NCI-H2171 treated with DMSO at 0.1 percent for 48 hours (cell line): Measurements from ENCODE around the gene FEM1A.
"Not testable (repeated sequence)": the region's sequence is repeated elsewhere in the genome, so short reads cannot be mapped to it uniquely, and the experiment has no call there.

Experiments
- DNase-seq: peaks from one replicate; lab custom pipeline; 2025; lab: John Stamatoyannopoulos, UW

FEM1A gene

GRCh38 chr19:4773047-4773640 is 18.4 kb upstream of the FEM1A start:
- DNase-seq, result no peak

DNA sequence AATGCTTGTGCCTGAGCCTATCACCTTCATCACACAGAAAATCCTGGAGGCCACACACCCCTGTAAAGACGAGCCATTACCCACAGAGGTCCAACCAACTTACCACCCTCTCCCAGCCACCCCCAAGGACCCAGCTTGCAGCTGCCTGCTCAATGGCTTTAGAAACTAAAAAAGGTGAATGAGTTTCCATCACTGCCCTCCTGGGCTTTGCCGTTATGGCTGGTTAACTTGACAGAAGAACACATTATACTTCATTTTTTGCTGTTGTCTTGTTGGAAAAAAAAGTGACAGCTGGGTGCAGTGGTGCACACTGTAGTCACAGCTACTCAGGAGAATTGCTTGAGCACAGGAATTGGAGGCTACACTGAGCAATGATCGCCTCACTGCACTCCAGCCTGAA is 17.4 kb upstream of the FEM1A start:
- peak; percentile 83 for DNase-seq

- no peak for DNase-seq
Observed at GRCh38 chr19:4775627-4776152, 15.8 kb upstream of the FEM1A start.

- DNase-seq, result no peak
Observed at GRCh38 chr19:4776436-4777211, 14.9 kb upstream of the FEM1A start.

DNA sequence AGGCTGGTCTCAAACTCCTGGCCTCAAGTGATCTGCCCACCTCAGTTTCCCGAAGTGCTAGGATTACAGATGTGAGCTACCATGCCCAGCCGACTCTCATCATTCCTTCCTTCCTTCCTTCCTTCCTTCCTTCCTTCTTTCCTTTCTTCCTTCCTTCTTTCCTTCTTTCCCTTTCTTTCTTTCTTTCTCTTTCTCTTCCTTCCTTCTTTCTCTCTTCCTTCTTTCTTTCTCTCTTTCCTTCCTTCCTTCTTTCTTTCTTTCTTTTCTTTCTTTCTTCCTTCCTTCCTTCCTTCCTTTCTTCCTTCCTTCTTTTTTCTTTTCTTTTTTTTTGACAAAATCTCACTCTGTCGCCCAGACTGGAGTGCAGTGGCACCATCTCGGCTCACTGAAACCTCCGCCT is 13.4 kb upstream of the FEM1A start:
- not testable (repeated sequence) for DNase-seq

- DNase-seq, result no peak
Observed at GRCh38 chr19:4780860-4781259, 10.7 kb upstream of the FEM1A start.

DNA sequence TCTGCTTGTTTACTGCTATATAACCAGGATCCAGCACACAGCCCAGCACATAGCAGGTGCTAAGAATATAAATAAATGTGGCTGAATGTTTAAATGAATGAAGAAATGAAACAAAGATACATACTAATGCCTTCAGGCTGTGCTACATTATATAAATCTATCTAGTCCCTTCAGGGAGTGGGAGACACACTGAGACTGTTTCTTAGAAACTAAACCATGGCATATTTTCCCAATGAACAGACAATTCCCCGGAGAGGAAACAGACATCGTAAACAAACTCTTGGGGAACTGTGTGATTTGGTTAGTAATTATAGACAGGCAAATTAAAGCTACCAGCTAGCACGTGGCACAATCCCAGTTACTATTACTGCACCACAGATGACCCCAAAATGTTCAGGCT is 9.7 kb upstream of the FEM1A start:
- peak; percentile 61 for DNase-seq

DNA sequence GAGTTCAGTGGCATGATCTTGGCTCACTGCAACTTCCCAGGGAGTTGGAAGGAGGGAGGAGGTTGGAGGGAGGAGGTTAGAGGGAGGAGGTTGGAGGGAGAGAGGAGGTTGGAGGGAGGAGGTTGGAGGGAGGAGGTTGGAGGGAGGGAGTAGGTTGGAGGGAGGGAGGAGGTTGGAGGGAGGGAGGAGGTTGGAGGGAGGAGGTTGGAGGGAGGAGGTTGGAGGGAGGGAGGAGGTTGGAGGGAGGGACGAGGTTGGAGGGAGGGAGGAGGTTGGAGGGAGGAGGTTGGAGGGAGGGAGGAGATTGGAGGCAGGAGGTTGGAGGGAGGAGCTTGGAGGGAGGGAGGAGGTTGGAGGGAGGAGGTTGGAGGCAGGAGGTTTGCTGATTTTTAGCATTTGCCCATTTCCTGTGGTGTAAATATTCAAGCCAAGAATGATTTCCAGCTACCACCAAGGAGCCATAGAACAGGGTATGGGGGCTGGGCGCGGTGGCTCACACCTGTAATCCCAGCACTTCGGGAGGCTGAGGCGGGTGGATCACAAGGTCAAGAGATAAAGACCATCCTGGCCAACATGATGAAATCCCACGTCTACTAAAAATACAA is 5.0 kb upstream of the FEM1A start:
- DNase-seq, result not testable (repeated sequence)

DNA sequence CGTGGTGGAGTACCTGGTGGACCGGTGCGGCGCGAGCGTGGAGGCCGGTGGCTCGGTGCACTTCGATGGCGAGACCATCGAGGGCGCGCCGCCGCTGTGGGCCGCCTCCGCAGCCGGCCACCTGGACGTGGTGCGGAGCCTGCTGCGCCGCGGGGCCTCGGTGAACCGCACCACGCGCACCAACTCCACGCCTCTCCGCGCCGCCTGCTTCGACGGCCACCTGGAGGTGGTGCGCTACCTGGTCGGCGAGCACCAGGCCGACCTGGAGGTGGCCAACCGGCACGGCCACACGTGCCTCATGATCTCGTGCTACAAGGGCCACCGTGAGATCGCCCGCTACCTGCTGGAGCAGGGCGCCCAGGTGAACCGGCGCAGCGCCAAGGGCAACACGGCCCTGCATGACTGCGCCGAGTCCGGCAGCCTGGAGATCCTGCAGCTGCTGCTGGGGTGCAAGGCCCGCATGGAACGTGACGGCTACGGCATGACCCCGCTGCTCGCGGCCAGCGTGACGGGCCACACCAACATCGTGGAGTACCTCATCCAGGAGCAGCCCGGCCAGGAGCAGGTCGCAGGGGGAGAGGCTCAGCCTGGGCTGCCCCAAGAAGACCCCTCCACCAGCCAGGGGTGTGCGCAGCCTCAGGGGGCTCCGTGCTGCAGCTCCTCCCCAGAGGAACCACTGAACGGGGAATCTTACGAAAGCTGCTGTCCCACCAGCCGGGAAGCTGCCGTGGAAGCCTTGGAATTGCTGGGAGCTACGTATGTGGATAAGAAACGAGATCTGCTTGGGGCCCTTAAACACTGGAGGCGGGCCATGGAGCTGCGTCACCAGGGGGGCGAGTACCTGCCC is 708 bp downstream of the FEM1A start:
- DNase-seq, result not testable (repeated sequence)

DNA sequence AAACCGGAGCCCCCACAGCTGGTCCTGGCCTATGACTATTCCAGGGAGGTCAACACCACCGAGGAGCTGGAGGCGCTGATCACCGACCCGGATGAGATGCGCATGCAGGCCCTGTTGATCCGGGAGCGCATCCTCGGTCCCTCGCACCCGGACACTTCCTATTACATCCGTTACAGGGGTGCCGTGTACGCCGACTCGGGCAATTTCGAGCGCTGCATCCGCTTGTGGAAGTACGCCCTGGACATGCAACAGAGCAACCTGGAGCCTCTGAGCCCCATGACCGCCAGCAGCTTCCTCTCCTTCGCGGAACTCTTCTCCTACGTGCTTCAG is 1.3 kb downstream of the FEM1A start:
- DNase-seq, result not testable (repeated sequence)

- DNase-seq, result not testable (repeated sequence)
Observed at GRCh38 chr19:4793278-4793677, 1.7 kb downstream of the FEM1A start.

DNA sequence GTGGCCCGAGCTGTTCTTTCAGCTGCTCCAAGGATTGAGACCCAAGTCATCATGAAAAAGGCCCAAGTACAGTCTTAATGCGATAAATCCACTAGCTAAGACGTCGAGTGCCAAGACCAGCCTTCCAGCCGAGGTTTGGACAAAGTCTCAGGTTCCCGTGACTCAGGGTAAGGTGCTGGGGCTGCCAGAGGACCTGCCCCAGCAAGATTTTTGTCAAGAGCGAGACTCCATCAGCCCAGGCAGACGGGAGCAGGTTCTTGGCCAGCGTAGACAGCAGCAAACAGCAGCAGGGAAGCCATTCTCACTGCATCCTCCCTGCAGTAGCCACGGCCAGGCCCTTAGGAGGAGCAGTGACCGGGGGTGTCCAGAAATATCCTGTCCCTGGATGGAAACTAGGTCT is 3.4 kb downstream of the FEM1A start:
- no peak for DNase-seq

DNA sequence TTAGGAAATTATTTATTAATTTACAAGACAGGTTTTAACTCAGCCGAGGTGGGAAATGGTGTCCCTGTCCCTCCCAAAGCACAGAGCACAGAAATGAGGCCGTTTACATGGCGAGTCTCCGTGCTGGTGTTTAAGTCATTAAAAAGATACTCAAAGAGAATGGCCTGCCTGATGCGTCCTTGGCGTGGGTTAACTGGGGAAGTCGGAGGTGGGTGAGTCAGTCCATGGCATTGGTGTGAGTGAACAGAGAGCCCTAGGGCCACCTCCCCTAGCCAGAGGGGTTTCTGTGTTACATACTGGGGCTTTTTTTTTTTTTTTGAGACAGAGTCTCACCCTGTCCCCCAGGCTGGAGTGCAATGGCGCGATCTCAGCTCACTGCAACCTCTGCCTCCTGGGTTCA is 3.9 kb downstream of the FEM1A start:
- no peak for DNase-seq

DNA sequence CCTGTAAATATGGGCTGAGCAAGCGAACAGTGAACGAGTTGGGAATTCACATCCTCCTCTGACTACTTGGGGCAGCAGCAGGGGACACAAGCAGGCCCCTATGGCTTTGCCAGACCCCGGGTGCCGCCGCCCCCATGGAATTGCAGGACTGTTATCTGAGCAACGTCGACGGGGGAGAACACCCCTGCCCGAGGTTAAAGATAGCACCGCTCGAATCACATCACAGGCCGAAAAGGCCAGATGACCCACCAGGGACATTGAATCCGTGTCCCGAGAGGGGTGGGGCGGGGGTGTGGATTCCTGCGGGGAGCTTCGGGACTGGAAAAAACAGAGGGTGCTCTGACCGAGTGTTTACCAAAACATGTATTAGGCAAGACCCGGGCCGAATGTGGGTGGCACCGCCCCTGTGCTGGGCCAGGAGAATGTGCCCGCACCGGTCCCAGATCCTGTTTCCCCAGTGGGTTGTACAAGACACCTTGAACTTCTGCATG is 9.1 kb downstream of the FEM1A start:
- no peak for DNase-seq

- DNase-seq, result no peak
Observed at GRCh38 chr19:4801085-4801619, 9.6 kb downstream of the FEM1A start.

DNA sequence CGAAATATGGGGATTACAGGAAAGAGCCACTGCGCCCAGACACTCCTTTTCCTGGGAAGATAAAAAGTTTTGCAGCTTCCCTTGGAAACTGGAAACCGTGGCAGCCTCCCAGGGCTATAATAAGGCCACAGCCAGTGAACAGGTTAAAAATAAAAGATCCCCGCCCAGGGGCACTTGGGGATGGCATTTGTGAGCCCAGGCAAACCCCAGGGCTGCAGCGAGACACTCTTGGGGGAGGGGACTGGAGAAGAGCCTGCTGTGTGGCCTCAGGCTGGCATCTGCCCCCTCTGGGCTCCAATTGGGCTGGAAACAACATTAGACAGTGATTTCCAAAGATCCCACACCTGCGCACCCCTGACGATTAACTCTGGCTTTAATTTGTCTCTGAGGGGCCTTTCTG is 11.2 kb downstream of the FEM1A start:
- DNase-seq, result no peak

DNA sequence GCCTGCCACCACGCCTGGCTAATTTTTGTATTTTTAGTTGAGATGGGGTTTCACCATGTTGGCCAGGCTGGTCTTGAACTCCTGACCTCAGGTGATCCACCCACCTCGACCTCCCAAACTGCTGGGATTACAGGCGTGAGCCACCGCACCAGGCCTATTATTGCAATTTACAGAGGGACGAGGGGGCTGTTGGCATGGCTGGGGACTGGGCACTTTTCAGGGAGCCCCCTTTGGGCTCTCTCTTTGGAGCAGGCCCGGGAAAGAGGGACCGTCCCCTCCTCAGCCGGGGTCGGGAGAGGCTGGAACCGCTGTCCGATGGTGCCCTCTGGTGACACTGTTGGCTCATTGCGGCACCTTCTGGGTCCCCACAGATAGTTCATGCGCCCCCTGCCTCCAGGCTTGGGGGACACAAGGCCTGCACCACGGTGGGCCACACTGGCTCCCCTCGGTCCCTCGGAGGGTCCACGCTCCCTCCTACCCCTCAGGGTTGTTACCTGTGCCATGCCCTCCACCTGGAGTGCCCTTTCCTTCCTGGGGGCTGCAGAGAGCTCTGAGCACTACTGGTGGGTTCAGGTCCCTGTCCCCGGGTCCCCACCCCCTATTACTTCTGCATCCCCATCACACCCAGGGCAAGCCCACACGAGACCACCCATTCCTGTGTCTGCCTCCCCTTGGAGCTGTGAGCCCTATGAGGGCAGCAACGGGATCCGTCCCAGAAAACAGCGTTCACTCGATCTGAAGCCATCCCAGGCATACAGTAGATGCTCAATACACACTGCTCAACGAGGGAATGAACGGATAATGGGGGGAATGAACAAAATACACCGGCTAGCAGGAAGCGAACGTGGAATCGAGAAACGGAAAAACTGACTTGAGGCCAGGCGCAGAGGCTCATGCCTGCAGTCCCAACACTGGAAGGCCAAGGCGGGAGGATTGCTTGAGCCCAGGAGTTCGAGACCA is 12.5 kb downstream of the FEM1A start:
- peak; percentile 56 for DNase-seq

- DNase-seq, result not testable (repeated sequence)
Observed at GRCh38 chr19:4805140-4805539, 13.6 kb downstream of the FEM1A start.

DNA sequence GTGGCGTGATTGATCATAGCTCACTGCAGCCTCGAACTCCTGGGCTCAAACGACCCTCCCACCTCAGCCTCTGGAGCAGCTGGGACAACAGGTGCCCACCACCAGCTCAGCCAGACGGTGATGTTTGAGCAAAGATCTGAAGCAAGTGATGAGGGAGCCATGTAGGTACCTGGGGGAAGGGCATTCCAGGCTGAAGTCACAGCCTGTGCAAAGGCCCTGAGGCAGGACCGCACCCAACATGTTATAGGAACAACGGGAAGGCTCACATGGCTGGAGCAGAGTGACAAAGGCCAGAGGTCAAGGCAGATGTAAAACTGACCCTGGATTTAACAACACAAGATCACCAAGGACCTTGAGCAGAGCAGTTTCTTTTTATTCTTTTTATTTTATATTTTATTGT is 14.8 kb downstream of the FEM1A start:
- DNase-seq, result no peak

DNA sequence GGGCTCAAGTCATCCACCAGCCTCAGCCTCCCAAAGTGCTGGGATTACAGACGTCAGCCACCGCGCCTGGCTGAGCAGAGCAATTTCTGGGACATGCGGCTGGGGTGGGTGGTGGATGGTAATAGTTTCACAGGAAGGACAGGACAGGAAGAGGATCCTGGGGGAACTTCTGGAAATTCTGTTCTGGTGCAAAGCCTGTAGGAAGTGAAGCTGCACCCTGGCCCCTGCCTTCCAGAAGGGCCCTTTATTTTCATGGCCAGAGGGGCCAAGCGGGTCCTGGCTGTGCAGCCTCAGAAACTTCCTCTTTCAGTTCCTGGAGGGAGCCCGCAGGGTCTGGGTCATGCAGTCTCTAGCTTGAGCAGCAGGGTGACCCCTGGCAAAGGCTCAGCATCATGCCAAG is 15.7 kb downstream of the FEM1A start:
- no peak for DNase-seq
